Measurements from ENCODE around the gene DOCK6. TPM values are rescaled to one million over a fixed set of nuclear protein-coding genes. Genes with fewer than 3 reads are reported as not detected.
A peak's percentile ranks its signal among the peaks of the same experiment; 100 is the strongest.

The DOCK6 gene
- total and polyA plus RNA-seq, 11 donors: 21.6 to 57.8 (median 38.5) TPM

DNA sequence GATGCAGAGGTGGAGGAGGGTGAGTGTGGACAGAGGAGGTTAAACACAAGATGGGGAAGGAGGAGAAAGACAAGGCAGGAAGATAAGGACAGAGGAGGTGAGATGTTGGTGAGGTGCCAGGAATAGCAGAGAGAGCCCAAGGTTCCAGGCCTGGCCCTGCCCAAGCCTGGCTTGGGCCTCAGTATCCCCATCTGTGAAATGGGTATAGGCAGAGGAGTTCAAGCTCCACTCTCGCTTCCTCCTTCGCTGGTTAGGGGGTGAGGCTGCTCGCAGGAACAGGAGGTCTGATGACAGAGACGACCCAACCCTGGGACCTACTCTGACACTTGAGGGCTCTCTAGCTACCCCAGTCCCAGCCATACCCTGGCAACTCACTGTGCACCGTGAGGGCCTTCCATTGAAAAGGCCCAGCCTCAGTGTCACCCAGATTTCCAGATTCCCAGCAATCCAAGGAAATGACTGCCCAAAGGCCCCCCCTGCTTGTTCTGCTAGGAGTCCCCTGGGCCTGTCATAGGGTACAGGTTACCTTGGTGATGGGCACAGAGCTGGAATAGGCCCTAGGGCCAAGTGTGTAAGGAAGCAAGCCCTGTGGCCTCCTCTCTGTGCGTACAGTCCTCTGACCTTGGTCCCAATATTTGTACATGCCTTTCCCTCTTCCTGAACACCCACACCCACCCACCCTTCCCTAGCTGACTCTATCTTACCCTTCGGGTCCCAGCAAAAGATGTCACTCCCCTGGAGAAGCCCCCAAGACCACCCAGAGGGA lies 31.5 kb downstream of the DOCK6 start:
- H3K27ac ChIP-seq: no peak overlapping the region
- DNase-seq: no peak
- TF ChIP-seq POLR2A (IDR thresholded peaks at IDR 0.05): no peak
- TF ChIP-seq, protein P1, sequence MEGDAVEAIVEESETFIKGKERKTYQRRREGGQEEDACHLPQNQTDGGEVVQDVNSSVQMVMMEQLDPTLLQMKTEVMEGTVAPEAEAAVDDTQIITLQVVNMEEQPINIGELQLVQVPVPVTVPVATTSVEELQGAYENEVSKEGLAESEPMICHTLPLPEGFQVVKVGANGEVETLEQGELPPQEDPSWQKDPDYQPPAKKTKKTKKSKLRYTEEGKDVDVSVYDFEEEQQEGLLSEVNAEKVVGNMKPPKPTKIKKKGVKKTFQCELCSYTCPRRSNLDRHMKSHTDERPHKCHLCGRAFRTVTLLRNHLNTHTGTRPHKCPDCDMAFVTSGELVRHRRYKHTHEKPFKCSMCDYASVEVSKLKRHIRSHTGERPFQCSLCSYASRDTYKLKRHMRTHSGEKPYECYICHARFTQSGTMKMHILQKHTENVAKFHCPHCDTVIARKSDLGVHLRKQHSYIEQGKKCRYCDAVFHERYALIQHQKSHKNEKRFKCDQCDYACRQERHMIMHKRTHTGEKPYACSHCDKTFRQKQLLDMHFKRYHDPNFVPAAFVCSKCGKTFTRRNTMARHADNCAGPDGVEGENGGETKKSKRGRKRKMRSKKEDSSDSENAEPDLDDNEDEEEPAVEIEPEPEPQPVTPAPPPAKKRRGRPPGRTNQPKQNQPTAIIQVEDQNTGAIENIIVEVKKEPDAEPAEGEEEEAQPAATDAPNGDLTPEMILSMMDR (IDR thresholded peaks at IDR 0.05): no peak
- 78 to 93% (median 90%) methylated on average over 7 of the region's 7 CpGs for WGBS, 4 donors
- no peaks in the 10 kb centered on the region for H3K4me1 ChIP-seq
- intact Hi-C loops (cut with DNase I): no loop called here
- no peaks in the 10 kb centered on the region for H3K9me3 ChIP-seq
- peaks cover 0 to 99% (median 71%) of the 10 kb centered on the region in 9 donors for H3K36me3 ChIP-seq
- ATAC-seq: no peak
- H3K4me3 ChIP-seq: no peak overlapping the region
- H3K27me3 ChIP-seq: no peaks in the 10 kb centered on the region

DNA sequence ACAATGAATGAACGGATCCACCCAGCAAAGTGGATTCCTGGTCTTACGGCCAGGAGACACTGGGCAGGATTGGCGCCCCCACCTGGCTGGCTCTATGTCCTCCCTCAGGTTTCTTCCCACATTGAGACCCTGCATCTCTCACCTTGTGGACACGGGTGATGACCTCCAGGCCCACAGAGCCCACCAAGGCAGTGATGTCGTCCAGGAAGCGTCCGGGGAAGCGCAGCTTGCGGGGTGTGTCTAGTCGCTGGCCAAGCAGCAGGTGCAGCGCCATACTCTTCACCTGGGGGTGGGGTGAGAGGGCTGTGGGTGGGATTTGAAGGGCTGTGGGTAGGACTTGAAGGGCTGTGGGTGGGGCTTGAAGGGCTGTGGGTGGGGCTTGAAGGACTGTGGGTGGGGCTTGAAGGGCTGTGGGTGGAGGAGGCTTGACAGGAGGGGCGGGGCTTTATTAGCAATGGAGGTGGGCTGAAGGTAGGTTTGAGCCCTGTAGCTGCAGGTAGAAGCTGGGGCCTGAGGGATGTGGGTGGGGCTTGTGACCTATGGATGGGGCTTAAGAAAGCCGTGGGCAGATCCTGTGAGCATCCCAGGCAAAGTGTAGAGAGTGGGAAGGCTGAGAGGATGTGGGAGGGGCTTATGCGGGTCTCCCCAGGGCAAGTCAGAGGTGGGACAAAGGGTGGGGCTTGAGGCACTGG lies 35.0 kb downstream of the DOCK6 start:
- no peak overlapping the region for H3K4me3 ChIP-seq
- H3K27ac ChIP-seq: no peak overlapping the region
- intact Hi-C loops (cut with DNase I): no loop called here
- ATAC-seq (peak in 2 of 4 donors; percentile 6 to 34), DNase-seq (no peak)
- H3K9me3 ChIP-seq: no peaks in the 10 kb centered on the region
- no peaks in the 10 kb centered on the region for H3K27me3 ChIP-seq
- H3K4me1 ChIP-seq: no peaks in the 10 kb centered on the region
- TF ChIP-seq, protein P1 (IDR thresholded peaks at IDR 0.05): peak in 3 of 12 donors; percentile 12 to 14 (median 12)
- no peak for TF ChIP-seq POLR2A (IDR thresholded peaks at IDR 0.05)
- H3K36me3 ChIP-seq: peaks cover 0 to 98% (median 75%) of the 10 kb centered on the region in 9 donors
- 78 to 85% (median 82%) methylated on average over 12 to 14 of the region's 14 CpGs for whole genome bisulfite sequencing, 4 donors

DNA sequence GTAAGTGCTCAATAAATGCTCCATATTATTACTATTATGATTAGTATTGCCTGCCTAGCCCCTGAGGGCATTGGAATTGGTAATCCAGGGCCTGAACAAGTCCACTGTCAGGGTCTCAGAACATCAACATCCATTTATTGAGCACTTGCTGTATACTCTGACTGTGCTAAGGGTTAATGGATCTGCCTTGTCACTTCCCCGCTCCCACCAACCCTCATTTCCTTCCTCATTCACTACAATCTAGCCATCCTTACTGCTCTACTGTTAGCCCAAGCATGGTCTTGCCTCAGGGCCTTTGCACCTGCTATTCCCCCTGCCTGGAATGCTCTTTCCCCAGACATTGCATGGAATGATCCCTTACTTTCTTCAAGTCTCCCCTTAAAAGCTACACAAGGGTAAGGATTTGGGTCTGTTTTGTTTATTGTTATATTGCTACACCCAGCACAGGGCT lies 35.6 kb downstream of the DOCK6 start:
- Histone ChIP-seq H3K27me3 (no peaks in the 10 kb centered on the region), H3K4me3 (no peak overlapping the region), H3K9me3 (peaks cover 0 to 3% (median 0%) of the 10 kb centered on the region in 12 donors), H3K4me1 (no peaks in the 10 kb centered on the region), H3K36me3 (peaks cover 0 to 98% (median 75%) of the 10 kb centered on the region in 9 donors), H3K27ac (no peak overlapping the region)
- ATAC-seq (no peak), DNase-seq (no peak)
- 83 to 100% (median 91%) methylated on average over 1 of the region's 1 CpG for WGBS, 4 donors
- TF ChIP-seq, protein P1 (IDR thresholded peaks at IDR 0.05): no peak
- TF ChIP-seq POLR2A (IDR thresholded peaks at IDR 0.05): no peak
- intact Hi-C loops (cut with DNase I): no loop called here

DNA sequence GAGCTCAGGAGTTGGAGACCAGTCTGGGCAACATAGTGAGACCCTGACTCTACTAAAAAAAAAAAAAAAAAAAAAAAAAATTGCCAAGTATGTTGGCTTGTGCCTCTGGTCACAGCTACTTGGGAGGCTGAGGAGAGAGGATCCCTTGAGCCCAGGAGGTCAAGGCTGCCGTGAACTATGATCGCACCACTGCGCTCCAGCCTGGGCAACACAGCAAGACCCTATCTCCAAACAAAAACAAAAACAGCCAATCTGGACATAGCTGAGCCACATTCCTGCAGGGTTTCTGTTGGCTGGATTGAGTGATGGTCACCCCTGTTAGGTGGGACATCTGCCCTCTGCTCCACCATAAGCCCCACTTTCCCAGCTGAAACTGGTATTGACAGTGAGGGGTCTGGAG lies 36.5 kb downstream of the DOCK6 start:
- Histone ChIP-seq H3K9me3 (peaks cover 0 to 12% (median 0%) of the 10 kb centered on the region in 12 donors), H3K27ac (no peak overlapping the region), H3K36me3 (peaks cover 0 to 98% (median 75%) of the 10 kb centered on the region in 9 donors), H3K4me3 (no peak overlapping the region), H3K27me3 (no peaks in the 10 kb centered on the region), H3K4me1 (no peaks in the 10 kb centered on the region)
- TF ChIP-seq, protein P1 (IDR thresholded peaks at IDR 0.05): no peak
- TF ChIP-seq POLR2A (IDR thresholded peaks at IDR 0.05): no peak
- no peak for ATAC-seq
- no peak for DNase-seq
- intact Hi-C loops (cut with DNase I): no loop called here
- WGBS, 4 donors: 88 to 97% (median 96%) methylated on average over 3 of the region's 3 CpGs
